K562 (cell line): Measurements from ENCODE around the gene MBLAC2. TPM values are rescaled to one million over a fixed set of nuclear protein-coding genes. Genes with fewer than 3 reads are reported as not detected.

ENCODE experiments used
- BRD9 ChIP-seq: fragments of 450-650 bp; IDR thresholded peaks from 2 replicates; pipeline ENCODE4 v1.6.1; 2018; ENCODE audit warnings: low read depth; ENCODE audit not compliant: partially characterized antibody
- CBX5 ChIP-seq: IDR thresholded peaks from 2 replicates; pipeline ENCODE4 v1.6.1; 2014; ENCODE audit warnings: low read depth, borderline replicate concordance
- CEBPB ChIP-seq: fragments of 450-650 bp; IDR thresholded peaks from 2 replicates; pipeline ENCODE4 v1.6.1; 2016; ENCODE audit warnings: missing genetic modification characterization, missing compliant biosample characterization
- CXXC5 ChIP-seq: fragments of 250-450 bp; sonication (Bioruptor Pico); IDR thresholded peaks from 2 replicates; pipeline ENCODE4 v1.8.0; 2022; ENCODE audit warnings: inconsistent platforms, mild to moderate bottlenecking, moderate library complexity
- DIDO1 ChIP-seq: fragments of 450-650 bp; IDR thresholded peaks from 2 replicates; pipeline ENCODE4 v1.6.1; 2016; ENCODE audit warnings: low read depth, missing biosample characterization, missing genetic modification characterization
- EGR1 ChIP-seq: fragments of 450-650 bp; conservative IDR thresholded peaks from 2 replicates; pipeline ENCODE4 v1.6.1; 2017; ENCODE audit warnings: mild to moderate bottlenecking
- ESRRA ChIP-seq: fragments of 450-650 bp; IDR thresholded peaks from 2 replicates; pipeline ENCODE4 v1.6.1; 2014; ENCODE audit warnings: low read depth, mild to moderate bottlenecking, moderate library complexity, borderline replicate concordance
- ESRRB ChIP-seq: fragments of 250-450 bp; sonication (Bioruptor Pico); IDR thresholded peaks from 2 replicates; pipeline ENCODE4 v1.5.0; 2020; ENCODE audit warnings: mild to moderate bottlenecking, moderate library complexity, borderline replicate concordance
- KLF6 ChIP-seq: fragments of 250-450 bp; sonication (Bioruptor Pico); IDR thresholded peaks from 2 replicates; pipeline ENCODE4 v1.4.0; 2020; ENCODE audit warnings: mild to moderate bottlenecking, moderate library complexity, borderline replicate concordance
- MAX ChIP-seq: sonication (generic); formaldehyde crosslinking; IDR thresholded peaks from 2 replicates; pipeline ENCODE4 v1.9.0; 2022; ENCODE audit warnings: mild to moderate bottlenecking, missing genetic modification reagents
- PTRF ChIP-seq: fragments of 450-650 bp; IDR thresholded peaks from 2 replicates; pipeline ENCODE4 v1.6.1; 2016; ENCODE audit warnings: mild to moderate bottlenecking, missing genetic modification characterization, missing compliant biosample characterization
- RB1 ChIP-seq: fragments of 450-650 bp; IDR thresholded peaks from 2 replicates; pipeline ENCODE4 v1.6.1; 2017; ENCODE audit warnings: low read depth, mild to moderate bottlenecking
- SMAD3 ChIP-seq: fragments of 450-650 bp; formaldehyde crosslinking; conservative IDR thresholded peaks from 2 replicates; pipeline ENCODE4 v1.4.0; 2020; ENCODE audit warnings: mild to moderate bottlenecking
- SMARCA5 ChIP-seq: fragments of 450-650 bp; IDR thresholded peaks from 2 replicates; pipeline ENCODE4 v1.6.1; 2016
- XRCC4 ChIP-seq: IDR thresholded peaks from one replicate; pipeline ENCODE4 v1.6.1; 2011; ENCODE audit not compliant: insufficient read depth, insufficient read length; ENCODE audit errors: extremely low read depth
- ZFX ChIP-seq: sonication (generic); formaldehyde crosslinking; IDR thresholded peaks from 2 replicates; pipeline ENCODE4 v1.8.0; 2022; ENCODE audit warnings: mild to moderate bottlenecking, missing genetic modification reagents, moderate library complexity
- ZMIZ1 ChIP-seq, 2 experiments: fragments of 150-350 bp in 1 of 2; IDR thresholded peaks; 2 replicates each; pipeline ENCODE4 v1.6.1; 2012 to 2016; ENCODE audit warnings: low read depth in 2 of 2, low read length in 2 of 2, mild to moderate bottlenecking in 1 of 2, moderate library complexity in 1 of 2
- ZNF212 ChIP-seq: fragments of 450-650 bp; formaldehyde crosslinking; IDR thresholded peaks from 2 replicates; pipeline ENCODE4 v1.4.0; 2020; ENCODE audit warnings: mild to moderate bottlenecking
- ZNF41 ChIP-seq: fragments of 250-450 bp; sonication (Bioruptor Pico); conservative IDR thresholded peaks from 2 replicates; pipeline ENCODE4 v1.4.0; 2020; ENCODE audit warnings: mild to moderate bottlenecking
- ZNF431 ChIP-seq: sonication (generic); formaldehyde crosslinking; IDR thresholded peaks from 2 replicates; pipeline ENCODE4 v1.8.0; 2022; ENCODE audit warnings: mild to moderate bottlenecking, missing genetic modification reagents
- polyA plus RNA-seq, 8 experiments: library from polyadenylated mRNA; depleted of rRNA in 4 of 8; stranded (reverse) in 5 of 8; unstranded in 3 of 8; fragments of >200 nt; fragmentation: Nextera tagmentation in 2 of 8; fragmentation: Illumina TruSeq in 1 of 8; extraction: Ambion mirVana in 2 of 8; extraction: Trizol in 1 of 8; gene quantifications; 2 replicates each; pipeline versions ENCODE4 v1.2.1 to v1.2.3, GENCODE V29; 2011 to 2014; ENCODE audit warnings: inconsistent platforms in 1 of 8, missing spikeins in 1 of 8
- total RNA-seq, 7 experiments: library from RNA; depleted of rRNA in 6 of 7; stranded (reverse); fragments of >200 nt in 6 of 7; fragmentation: Illumina TruSeq in 2 of 7; extraction: Trizol in 2 of 7; gene quantifications; 2 replicates each; pipeline versions ENCODE4 v1.2.1 to v1.2.3, GENCODE V29; 2011 to 2021; ENCODE audit warnings: low replicate concordance in 1 of 7
- TF ChIP-seq, protein P1 (sequence below): fragments of 450-650 bp; IDR thresholded peaks from 2 replicates; pipeline ENCODE4 v1.6.1; 2017; ENCODE audit warnings: antibody characterized with exemption
- TF ChIP-seq, protein P2 (sequence below): fragments of 450-650 bp; formaldehyde crosslinking; IDR thresholded peaks from 2 replicates; pipeline ENCODE4 v1.4.0; 2022; ENCODE audit warnings: missing genetic modification characterization

Gene MBLAC2
- total and polyA plus RNA-seq, 9 of the 15 experiments (the other 6 are each of a cell fraction or from before 2014, with no cell fraction given) = 2.4 to 13.1 (median 10.3) TPM

- TF ChIP-seq XRCC4 (no peak), ZNF41 (CRISPR knock-in tag) (no peak), ESRRB (no peak), CXXC5 (peak; percentile 91), PTRF (tag) (no peak), ZFX (CRISPR knock-in tag) (peak; percentile 78), MAX (CRISPR knock-in tag) (peak; percentile 92), SMAD3 (CRISPR knock-in tag) (0 out of 2 replicates have a peak, but pooled peaks have one; percentile 47), EGR1 (peak; percentile 99), DIDO1 (tag) (peak; percentile 56; the same call in 1 of the 2 replicates), SMARCA5 (peak; percentile 50; the same call in 1 of the 2 replicates), RB1 (peak; percentile 89), CEBPB (tag) (no peak), BRD9 (no peak), KLF6 (CRISPR knock-in tag) (0 out of 2 replicates have a peak, but pooled peaks have one; percentile 7), CBX5 (no peak), ZNF431 (CRISPR knock-in tag) (no peak; the same call in 1 of the 2 replicates), ZMIZ1 (IDR thresholded peaks at IDR 0.05; ENCODE audit: low read depth in 2 of 2, low read length in 2 of 2) (no peak), ZNF212 (CRISPR knock-in tag) (no peak), ESRRA (peak; percentile 71)
- TF ChIP-seq, protein P1, sequence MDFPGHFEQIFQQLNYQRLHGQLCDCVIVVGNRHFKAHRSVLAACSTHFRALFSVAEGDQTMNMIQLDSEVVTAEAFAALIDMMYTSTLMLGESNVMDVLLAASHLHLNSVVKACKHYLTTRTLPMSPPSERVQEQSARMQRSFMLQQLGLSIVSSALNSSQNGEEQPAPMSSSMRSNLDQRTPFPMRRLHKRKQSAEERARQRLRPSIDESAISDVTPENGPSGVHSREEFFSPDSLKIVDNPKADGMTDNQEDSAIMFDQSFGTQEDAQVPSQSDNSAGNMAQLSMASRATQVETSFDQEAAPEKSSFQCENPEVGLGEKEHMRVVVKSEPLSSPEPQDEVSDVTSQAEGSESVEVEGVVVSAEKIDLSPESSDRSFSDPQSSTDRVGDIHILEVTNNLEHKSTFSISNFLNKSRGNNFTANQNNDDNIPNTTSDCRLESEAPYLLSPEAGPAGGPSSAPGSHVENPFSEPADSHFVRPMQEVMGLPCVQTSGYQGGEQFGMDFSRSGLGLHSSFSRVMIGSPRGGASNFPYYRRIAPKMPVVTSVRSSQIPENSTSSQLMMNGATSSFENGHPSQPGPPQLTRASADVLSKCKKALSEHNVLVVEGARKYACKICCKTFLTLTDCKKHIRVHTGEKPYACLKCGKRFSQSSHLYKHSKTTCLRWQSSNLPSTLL = no peak
- TF ChIP-seq, protein P2, sequence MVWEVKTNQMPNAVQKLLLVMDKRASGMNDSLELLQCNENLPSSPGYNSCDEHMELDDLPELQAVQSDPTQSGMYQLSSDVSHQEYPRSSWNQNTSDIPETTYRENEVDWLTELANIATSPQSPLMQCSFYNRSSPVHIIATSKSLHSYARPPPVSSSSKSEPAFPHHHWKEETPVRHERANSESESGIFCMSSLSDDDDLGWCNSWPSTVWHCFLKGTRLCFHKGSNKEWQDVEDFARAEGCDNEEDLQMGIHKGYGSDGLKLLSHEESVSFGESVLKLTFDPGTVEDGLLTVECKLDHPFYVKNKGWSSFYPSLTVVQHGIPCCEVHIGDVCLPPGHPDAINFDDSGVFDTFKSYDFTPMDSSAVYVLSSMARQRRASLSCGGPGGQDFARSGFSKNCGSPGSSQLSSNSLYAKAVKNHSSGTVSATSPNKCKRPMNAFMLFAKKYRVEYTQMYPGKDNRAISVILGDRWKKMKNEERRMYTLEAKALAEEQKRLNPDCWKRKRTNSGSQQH (CRISPR knock-in tag) = no peak
These were observed at the start of gene MBLAC2, which contains the start of gene POLR3G (continued) for GRCh38 chr5:90474235-90475107.
